Muscle layer of duodenum (tissue), 2 donors: ENCODE data around the gene BHLHE41.

Experiments
- H3K27ac ChIP-seq: one replicate; pipeline ENCODE4 v1.7.0; 2013; ENCODE audit warnings: mild to moderate bottlenecking, low read length
- H3K27me3 ChIP-seq: one replicate; pipeline ENCODE4 v1.7.0; 2013; ENCODE audit warnings: low read depth, mild to moderate bottlenecking, control low read depth, low read length
- H3K36me3 ChIP-seq, 2 donors: one replicate each; pipeline ENCODE4 v1.7.0; 2013; ENCODE audit warnings: low read length in 2 of 2, control low read depth in 1 of 2, mild to moderate bottlenecking in 1 of 2; ENCODE audit not compliant: insufficient read depth in 2 of 2, control insufficient read depth in 1 of 2
- H3K4me1 ChIP-seq, 2 donors: one replicate each; pipeline ENCODE4 v1.7.0; 2013; ENCODE audit warnings: low read length in 2 of 2, mild to moderate bottlenecking in 2 of 2, control low read depth in 1 of 2, moderate library complexity in 1 of 2; ENCODE audit not compliant: insufficient read depth in 2 of 2, control insufficient read depth in 1 of 2
- H3K4me3 ChIP-seq, 2 donors: one replicate each; pipeline ENCODE4 v1.7.0; 2013; ENCODE audit warnings: low read length in 2 of 2, low read depth in 1 of 2, mild to moderate bottlenecking in 1 of 2
- H3K9me3 ChIP-seq, 2 donors: one replicate each; pipeline ENCODE4 v1.7.0; 2013; ENCODE audit warnings: low read length in 2 of 2, control low read depth in 1 of 2, mild to moderate bottlenecking in 1 of 2; ENCODE audit not compliant: control insufficient read depth in 1 of 2
- donor health status: healthy.

Gene BHLHE41

GRCh38 chr12:26153421-26154154 lies 28.8 kb upstream of the BHLHE41 start:
- Histone ChIP-seq H3K9me3 (no peaks in the 10 kb centered on the region), H3K36me3 (no peaks in the 10 kb centered on the region), H3K27ac (no peak overlapping the region), H3K4me3 (no peak overlapping the region), H3K4me1 (peaks cover 4 to 14% of the 10 kb centered on the region in 2 donors), H3K27me3 (no peaks in the 10 kb centered on the region)

- peaks cover 4 to 14% of the 10 kb centered on the region in 2 donors for H3K4me1 ChIP-seq
- H3K27me3 ChIP-seq = no peaks in the 10 kb centered on the region
- H3K27ac ChIP-seq = no peak overlapping the region
- H3K36me3 ChIP-seq = no peaks in the 10 kb centered on the region
- no peaks in the 10 kb centered on the region for H3K9me3 ChIP-seq
- no peak overlapping the region for H3K4me3 ChIP-seq
These were observed 27.8 kb upstream of the BHLHE41 start for GRCh38 chr12:26152507-26153102.

- no peak overlapping the region for H3K27ac ChIP-seq
- no peaks in the 10 kb centered on the region for H3K9me3 ChIP-seq
- peaks cover 4 to 14% of the 10 kb centered on the region in 2 donors for H3K4me1 ChIP-seq
- no peak overlapping the region for H3K4me3 ChIP-seq
- no peaks in the 10 kb centered on the region for H3K27me3 ChIP-seq
- no peaks in the 10 kb centered on the region for H3K36me3 ChIP-seq
These were observed 26.1 kb upstream of the BHLHE41 start for GRCh38 chr12:26150736-26151450.

- no peak overlapping the region for H3K27ac ChIP-seq
- no peaks in the 10 kb centered on the region for H3K9me3 ChIP-seq
- no peaks in the 10 kb centered on the region for H3K36me3 ChIP-seq
- H3K27me3 ChIP-seq = no peaks in the 10 kb centered on the region
- peaks cover 4 to 14% of the 10 kb centered on the region in 2 donors for H3K4me1 ChIP-seq
- H3K4me3 ChIP-seq = no peak overlapping the region
These were observed 25.2 kb upstream of the BHLHE41 start for GRCh38 chr12:26149968-26150500.

- peaks cover 0 to 14% of the 10 kb centered on the region in 2 donors for H3K4me1 ChIP-seq
- no peaks in the 10 kb centered on the region for H3K9me3 ChIP-seq
- H3K27me3 ChIP-seq = no peaks in the 10 kb centered on the region
- no peaks in the 10 kb centered on the region for H3K36me3 ChIP-seq
- no peak overlapping the region for H3K4me3 ChIP-seq
- H3K27ac ChIP-seq = no peak overlapping the region
These were observed 23.5 kb upstream of the BHLHE41 start for GRCh38 chr12:26148291-26148690.

GRCh38 chr12:26143291-26143690 lies 18.5 kb upstream of the BHLHE41 start:
- Histone ChIP-seq H3K27ac (no peak overlapping the region), H3K36me3 (no peaks in the 10 kb centered on the region), H3K9me3 (no peaks in the 10 kb centered on the region), H3K27me3 (no peaks in the 10 kb centered on the region), H3K4me1 (no peaks in the 10 kb centered on the region), H3K4me3 (no peak overlapping the region)

- H3K4me1 ChIP-seq = peaks cover 0 to 9% of the 10 kb centered on the region in 2 donors
- no peak overlapping the region for H3K4me3 ChIP-seq
- H3K9me3 ChIP-seq = no peaks in the 10 kb centered on the region
- H3K27ac ChIP-seq = no peak overlapping the region
- H3K36me3 ChIP-seq = no peaks in the 10 kb centered on the region
- no peaks in the 10 kb centered on the region for H3K27me3 ChIP-seq
These were observed 14.0 kb upstream of the BHLHE41 start for GRCh38 chr12:26138860-26139259.

GRCh38 chr12:26136688-26137087 lies 11.9 kb upstream of the BHLHE41 start:
- H3K27ac ChIP-seq = no peak overlapping the region
- no peak overlapping the region for H3K4me3 ChIP-seq
- no peaks in the 10 kb centered on the region for H3K36me3 ChIP-seq
- H3K27me3 ChIP-seq = no peaks in the 10 kb centered on the region
- H3K4me1 ChIP-seq = peaks cover 0 to 9% of the 10 kb centered on the region in 2 donors
- H3K9me3 ChIP-seq = no peaks in the 10 kb centered on the region

GRCh38 chr12:26135571-26135970 lies 10.7 kb upstream of the BHLHE41 start:
- H3K4me1 ChIP-seq = peaks cover 0 to 9% of the 10 kb centered on the region in 2 donors
- no peak overlapping the region for H3K4me3 ChIP-seq

GRCh38 chr12:26135010-26135420 lies 10.2 kb upstream of the BHLHE41 start:
- no peaks in the 10 kb centered on the region for H3K9me3 ChIP-seq
- no peaks in the 10 kb centered on the region for H3K36me3 ChIP-seq
- H3K27ac ChIP-seq = no peak overlapping the region
- H3K4me3 ChIP-seq = no peak overlapping the region
- peaks cover 0 to 9% of the 10 kb centered on the region in 2 donors for H3K4me1 ChIP-seq
- H3K27me3 ChIP-seq = no peaks in the 10 kb centered on the region

More at GRCh38 chr12:26135571-26135970, 10.7 kb upstream of the BHLHE41 start:
- Histone ChIP-seq H3K27ac (no peak overlapping the region), H3K36me3 (no peaks in the 10 kb centered on the region), H3K27me3 (no peaks in the 10 kb centered on the region), H3K9me3 (no peaks in the 10 kb centered on the region)

GRCh38 chr12:26134540-26134939 lies 9.7 kb upstream of the BHLHE41 start:
- H3K27ac ChIP-seq = no peak overlapping the region
- H3K4me3 ChIP-seq = no peak overlapping the region
- no peaks in the 10 kb centered on the region for H3K9me3 ChIP-seq
- H3K27me3 ChIP-seq = no peaks in the 10 kb centered on the region
- H3K4me1 ChIP-seq = peaks cover 0 to 9% of the 10 kb centered on the region in 2 donors
- H3K36me3 ChIP-seq = no peaks in the 10 kb centered on the region
